GM18870 (cell line): Measurements from ENCODE around the gene POLD2.
A peak's percentile ranks its signal among the peaks of the same experiment; 100 is the strongest.
"Not testable (repeated sequence)": the region's sequence is repeated elsewhere in the genome, so short reads cannot be mapped to it uniquely, and the experiment has no call there.

Experiments
- ATAC-seq: cut with Tn5 transposase; IDR thresholded peaks from one replicate; pipeline ENCODE4 v1.9.1; 2021; ENCODE audit warnings: moderate library complexity; ENCODE audit not compliant: unreplicated experiment

The POLD2 gene

GRCh38 chr7:44123190-44124003, at the start of gene POLD2:
POLD2 (minus strand) TSS chr7:44123548; CDS start chr7:44122053, 1,495 bp downstream.
- peak; percentile 84 for ATAC-seq

- no peak for ATAC-seq
These were observed 49.6 kb upstream of the POLD2 start for GRCh38 chr7:44172803-44173424.

DNA sequence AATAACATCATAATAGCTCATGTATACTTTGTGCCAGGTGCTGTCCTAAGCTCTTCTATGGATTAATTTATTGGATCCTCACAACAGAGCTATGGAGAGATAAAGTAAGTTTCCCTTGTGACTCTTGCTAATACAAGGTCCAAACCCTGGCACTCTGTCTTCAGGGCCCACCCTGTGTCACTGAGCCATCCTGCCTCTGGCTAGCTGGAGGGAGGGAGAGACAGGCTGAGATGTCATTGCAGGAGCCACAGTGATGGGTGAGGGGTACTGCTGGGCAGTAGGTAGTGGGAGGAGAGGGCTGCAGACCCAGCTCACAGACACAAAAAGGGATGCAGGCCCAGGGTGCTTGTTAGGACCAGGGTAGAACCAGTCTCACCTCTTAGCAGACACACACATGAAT, 49.0 kb upstream of the POLD2 start:
- ATAC-seq, result no peak

- not testable (repeated sequence) for ATAC-seq
These were observed 48.6 kb upstream of the POLD2 start for GRCh38 chr7:44171901-44172300.

DNA sequence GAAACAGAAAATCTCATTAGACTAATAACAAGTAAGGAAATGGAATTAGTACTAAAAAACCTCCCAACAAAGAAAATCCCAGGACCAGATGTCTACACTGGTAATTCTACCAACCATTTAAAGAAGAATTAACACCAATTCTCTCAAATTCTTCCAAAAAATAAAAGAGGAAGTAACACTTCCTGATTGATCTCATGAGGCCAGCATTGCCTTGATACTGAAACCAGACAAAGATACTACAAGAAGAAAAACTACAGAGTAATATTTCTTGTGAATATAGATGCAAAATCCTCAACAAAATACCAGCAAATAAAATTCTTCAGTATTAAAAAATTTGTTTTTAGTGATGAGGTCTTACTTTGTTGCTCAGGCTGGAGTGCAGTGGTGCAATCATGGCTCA, 44.6 kb upstream of the POLD2 start:
- no peak for ATAC-seq

DNA sequence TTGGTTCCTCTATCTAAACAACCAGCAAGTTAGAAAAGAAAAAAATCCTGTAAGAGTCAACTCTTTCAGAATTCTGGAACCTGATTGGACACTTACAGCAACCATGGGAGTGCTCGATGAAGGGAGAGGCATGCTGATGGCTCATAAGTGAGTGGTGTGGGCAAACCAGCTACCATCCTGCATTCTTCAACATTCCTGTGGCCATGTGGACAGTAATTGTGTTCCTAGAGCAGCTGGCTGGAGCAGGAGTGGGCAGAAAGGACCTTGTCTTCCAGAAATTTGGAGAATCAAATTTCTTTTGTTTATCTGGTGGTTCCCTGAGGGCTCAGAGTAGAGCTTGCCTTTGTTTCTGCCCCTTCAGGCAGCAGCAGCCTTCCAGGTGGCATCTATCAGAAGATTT, 40.2 kb upstream of the POLD2 start:
- no peak for ATAC-seq

- no peak for ATAC-seq
These were observed 39.5 kb upstream of the POLD2 start for GRCh38 chr7:44162785-44163395.

DNA sequence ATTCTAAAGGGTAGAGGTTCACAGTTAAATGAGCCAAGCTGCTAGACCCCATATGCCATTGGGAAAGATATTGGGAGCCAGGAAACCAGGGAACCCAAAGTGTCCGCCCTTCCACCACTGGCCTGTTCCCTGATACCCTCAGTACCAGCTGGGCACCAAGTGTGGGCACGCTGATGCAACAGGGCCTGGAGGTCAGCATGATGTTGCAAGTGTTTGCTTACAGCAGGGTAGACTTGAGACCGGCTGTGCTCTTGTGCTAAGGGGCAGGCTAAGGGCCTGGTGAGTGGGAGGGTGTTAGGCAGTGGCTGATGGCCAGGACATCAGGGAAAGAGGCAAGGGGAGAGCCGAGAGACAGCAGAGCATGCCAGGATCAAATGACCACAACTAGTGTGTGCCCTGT, 38.8 kb upstream of the POLD2 start:
- ATAC-seq, result no peak

GRCh38 chr7:44161371-44161770, 38.0 kb upstream of the POLD2 start:
- no peak for ATAC-seq

GRCh38 chr7:44159824-44160630, 36.7 kb upstream of the POLD2 start:
- ATAC-seq, result no peak

DNA sequence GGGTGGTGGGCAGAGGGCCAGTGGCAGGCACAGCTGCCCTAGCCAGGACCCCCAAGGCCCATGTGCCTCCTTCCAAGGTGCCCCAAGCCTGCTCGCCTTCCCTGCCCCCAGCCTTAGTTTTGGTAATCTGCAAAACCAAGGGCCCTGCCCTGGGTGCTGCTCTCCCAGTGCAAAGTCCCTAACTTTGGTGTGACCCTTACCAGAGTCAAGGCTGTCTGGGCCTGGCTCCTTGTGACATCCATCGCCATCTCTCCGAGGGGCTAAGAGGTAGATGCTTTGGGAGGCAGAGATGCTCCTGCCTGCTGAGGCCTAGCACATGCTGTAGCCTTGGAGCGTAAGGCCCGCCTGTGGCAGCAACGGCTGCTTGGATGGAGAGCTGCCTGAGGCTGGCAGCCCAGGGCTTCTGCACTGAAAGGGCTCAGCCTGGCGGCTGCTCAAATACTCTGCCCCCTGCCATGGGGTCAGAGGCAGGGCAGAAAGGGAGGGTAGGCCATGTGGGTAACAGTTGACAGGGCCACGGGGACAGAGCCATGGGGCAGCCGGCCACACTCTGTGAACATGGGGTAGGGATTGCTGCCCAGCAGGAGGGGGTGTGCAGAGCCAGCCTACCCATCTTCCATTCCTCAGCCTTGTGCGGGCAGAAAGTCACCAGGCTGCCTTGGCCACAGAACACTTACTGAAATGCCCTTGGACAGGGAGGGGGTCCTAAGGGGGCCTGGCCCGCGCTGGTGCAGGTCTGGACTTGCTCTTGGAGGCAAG, 35.7 kb upstream of the POLD2 start:
- ATAC-seq, result no peak

DNA sequence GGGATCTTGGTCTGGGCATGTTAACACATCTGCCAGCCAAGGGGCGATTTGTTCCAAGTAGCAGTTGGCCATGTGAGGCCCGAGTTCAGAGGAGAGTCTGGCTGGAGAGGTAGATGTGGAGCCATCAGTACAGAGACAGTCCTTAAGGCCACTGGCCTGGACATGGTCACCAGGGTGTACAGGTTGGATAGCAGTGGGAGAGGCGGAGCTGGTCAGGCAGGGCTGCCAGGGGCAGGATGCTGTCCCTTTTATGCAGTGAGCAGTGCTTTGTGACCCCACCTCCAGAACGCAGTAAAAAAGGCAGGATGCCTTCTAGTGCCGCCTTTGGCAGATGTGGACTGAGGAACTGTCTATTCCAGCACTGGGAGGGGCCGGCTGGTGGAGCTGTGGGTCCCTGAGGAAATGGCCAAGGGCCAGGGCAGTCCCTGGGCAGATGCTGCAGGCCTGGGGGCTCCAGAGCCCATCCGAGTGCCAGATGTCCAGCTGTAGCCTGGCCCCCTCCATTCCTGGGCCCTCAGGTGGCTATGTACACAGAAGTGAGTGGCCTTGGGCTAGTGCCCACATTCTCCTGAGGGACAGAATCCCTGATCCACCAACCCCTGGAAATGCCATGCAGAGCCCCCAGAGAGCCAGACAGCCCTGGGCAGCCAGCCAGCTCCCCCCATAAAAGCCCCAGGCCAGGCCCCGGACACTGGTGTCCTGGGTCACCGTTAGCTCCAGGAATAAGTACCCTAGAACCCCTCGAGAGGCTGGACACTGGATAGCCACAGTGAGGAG, 34.9 kb upstream of the POLD2 start:
- no peak for ATAC-seq

- no peak for ATAC-seq
These were observed 34.0 kb upstream of the POLD2 start for GRCh38 chr7:44157116-44158080.

DNA sequence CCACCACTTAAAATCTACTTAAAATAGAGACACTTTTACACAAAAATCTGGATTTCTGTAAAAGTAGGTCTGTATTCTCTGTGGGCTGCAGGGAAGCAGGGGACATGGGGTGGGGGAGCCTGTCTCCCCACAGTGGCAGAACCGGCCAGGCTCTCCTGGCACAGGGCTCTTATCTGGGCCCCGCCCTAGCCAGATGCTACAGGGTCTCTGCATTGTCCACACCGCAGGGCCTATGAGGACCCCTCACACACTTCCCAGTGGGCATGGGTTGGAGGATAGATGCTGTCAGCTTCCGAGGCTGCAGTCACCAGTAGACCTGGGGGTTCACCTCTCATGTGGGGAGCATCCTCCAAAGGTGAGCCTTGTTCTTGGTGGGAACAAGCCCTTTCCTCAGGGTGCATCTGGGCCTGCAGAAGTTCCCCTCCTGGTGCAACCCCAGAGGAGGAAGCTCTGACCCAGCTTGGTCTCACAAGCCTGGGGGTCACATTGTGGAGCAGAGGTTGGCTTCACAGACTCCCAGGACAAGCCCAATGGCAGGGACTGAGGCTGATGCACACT, 33.2 kb upstream of the POLD2 start:
- ATAC-seq, result no peak

GRCh38 chr7:44155191-44156185, 32.1 kb upstream of the POLD2 start:
- no peak for ATAC-seq

GRCh38 chr7:44154703-44155102, 31.4 kb upstream of the POLD2 start:
- no peak for ATAC-seq

- no peak for ATAC-seq
These were observed 30.6 kb upstream of the POLD2 start for GRCh38 chr7:44153948-44154335.
